Activated T-cell treated with anti-CD3 and anti-CD28 coated beads for 48 hours (primary cell): ENCODE results near the gene GLA.

Experiments
- DNase-seq: peaks from one replicate; pipeline ENCODE4 v3.0.0-alpha.2; 2020; ENCODE audit warnings: low read depth

GLA gene

DNA sequence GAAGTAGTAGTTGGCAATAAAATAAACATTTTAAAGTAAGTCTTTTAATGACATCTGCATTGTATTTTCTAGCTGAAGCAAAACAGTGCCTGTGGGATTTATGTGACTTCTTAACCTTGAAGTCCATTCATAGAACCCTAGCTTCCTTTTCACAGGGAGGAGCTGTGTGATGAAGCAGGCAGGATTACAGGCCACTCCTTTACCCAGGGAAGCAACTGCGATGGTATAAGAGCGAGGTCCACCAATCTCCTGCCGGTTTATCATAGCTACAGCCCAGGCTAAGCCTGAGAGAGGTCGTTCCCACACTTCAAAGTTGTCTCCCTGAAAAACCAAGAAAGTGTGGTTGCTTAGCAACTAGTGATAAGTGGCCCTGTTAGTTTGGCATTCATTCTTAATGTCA, 9.9 kb downstream of the GLA start:
- no peak for DNase-seq

DNA sequence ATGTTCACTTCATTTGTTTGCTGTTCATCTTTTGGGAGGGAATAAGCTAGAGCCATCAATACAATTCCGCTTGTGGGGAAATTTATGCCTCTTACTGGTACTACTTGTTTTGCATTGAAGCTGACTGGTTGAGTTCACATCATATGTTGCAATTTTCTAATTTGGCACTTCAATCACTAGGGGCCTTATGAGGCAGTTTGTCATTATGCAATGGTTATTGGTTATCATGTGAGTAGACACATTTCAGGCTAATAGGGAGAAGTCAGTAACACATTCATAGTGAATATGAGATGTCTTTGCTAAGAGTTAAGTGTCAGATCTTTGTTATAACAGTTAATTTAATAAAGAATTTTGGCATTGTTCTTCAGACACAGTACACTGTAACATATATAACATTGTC, 11.9 kb downstream of the GLA start:
- no peak for DNase-seq

DNA sequence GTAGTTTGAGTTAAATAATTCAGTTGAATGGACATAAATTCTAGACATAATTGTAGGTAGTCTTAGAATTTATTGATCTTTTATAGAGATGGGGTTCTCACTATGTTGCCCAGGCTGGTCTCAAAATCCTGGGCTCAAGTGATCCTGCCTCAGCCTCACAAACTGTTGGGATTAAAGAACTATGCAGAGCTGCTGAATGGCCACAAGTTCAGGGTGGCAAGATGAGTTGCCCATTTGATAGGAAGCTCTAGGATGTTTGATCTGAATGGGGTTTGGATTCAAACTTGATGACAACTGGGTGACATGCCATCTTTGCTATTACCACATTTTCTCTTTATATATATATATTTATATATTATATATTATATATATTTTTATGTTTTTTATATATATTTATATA, 13.4 kb downstream of the GLA start:
- no peak for DNase-seq

DNA sequence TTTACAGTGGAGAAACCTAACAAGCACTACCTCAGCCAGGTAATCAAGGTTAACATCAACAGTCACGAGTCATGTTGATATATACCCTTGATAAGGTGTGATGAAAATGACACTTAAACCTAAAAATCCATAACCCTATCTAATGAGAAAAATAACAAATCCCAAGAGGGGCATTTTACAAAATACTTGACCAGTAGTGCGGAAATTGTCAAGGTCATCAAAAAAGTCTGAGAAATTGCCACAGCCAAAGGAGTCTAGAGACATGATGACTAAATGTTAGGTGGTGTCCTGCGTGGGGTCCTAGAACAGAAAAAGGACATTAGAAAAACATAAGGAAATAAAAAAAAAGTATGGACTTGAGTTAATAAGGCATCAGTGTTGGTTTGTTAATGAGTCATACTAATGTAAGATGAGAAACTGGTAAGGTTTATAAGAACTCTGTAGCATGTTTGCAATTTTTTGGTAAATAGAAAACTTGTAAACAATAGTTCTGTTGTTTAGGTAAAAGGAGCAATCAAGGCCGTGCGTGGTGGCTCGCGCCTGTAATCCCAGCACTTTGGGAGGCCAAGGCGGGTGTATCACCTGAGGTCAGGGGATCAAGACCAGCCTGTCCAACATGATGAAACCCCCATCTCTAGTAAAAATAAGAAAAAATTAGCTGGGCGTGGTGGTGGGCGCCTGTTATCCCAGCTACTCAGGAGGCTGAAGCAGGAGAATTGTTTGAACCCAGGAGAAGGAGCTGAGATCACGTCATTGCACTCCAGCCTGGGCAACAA, 14.0 kb downstream of the GLA start:
- no peak for DNase-seq

DNA sequence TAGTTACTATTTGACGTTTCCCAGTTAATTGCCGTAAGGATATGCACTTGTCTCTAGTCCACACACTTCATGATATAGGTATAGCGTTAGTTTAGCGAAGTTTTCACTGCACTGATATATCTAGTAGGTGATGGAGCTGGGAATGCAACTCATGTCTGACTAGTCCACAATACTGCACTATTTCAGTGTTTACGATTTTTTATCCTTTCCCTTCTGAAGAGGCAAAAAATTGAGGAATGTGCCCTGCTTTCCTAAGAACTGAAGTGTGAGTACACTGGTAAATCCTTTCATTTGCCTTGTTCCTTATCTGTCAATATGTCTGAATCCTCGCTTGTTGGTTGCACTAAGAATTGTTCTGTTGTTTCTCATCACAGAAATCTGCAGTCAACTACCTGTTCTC, 15.9 kb downstream of the GLA start:
- no peak for DNase-seq

DNA sequence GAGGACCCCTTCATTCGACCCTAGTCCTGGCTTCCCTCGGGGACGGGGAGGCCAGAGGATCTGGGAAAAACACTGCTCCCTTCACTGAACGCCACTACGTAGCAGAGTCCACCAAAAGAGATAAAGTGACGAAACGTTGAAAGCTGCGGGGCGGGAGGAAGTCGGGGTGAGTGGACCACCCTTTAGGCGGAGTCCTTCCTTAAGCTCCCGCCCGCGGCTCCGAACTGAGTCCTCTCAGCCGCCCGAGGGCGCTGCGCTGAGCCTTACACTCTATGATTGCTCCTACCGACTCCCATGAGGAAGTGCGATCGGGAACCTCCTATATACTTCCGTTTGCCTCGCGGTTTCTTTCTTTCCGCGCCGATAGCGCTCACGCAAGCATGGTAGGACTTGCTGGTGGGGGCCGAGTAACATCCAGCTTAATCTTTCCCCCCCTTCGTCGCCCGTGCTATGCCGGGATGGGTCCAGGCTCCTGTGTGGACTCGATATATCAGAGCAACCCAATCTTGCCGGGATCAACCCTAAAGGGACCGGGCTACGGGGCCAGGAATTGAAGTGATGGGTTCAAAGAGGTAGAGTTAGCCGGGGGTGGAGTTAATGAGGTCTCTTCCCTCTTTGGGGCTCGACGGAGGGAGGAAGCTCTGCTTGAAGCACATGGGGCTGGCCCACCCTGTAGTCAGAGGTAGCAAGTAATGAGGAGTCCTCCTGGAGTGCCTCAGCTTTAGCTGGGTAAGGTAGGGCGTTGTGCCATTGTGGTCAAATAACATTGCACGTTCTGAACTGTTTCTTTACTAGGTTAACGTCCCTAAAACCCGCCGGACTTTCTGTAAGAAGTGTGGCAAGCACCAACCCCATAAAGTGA, 16.8 kb downstream of the GLA start, which contains the start of gene RPL36A:
Gene RPL36A (plus strand): TSS at position 348 of the 862 bp plus-strand sequence. CDS start 33 bp downstream, at position 381.
- peak; percentile 75 for DNase-seq

DNA sequence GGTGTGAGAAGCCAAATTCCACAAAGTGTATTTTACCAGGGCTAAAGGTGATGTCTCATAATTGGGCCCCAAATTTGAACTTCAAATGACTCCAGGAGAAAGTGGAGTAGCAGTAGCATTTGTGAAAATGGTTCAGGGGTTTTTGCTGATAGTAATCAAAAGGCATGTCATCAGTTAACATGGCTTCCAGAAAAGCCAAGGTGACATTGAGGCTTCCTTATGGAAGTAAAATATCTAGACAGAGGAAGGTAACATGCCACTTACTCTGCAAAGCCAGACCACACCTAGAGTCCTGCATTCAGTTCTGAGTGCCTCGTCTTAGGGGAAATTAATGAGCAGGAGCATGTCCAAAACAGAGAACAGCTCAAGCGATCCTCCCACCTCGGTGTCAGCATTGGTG, 19.1 kb downstream of the GLA start:
- DNase-seq: no peak

DNA sequence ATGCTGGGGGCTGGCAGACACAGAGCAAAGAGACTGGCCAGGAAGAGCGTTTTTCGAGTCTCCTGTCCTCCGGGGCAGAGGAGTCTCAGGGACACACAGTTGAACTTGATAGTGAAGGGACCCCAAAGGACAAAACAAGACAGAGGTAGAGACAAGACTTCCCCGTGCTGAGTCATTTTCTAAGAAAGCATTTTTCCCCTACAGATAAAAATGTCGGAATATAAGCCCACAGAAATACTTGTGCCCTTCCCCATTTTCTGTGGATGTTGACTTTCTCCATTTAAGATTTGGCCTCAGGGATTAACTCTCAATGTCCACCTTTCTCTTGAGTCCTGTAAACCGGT, 21.2 kb downstream of the GLA start:
- DNase-seq: no peak

DNA sequence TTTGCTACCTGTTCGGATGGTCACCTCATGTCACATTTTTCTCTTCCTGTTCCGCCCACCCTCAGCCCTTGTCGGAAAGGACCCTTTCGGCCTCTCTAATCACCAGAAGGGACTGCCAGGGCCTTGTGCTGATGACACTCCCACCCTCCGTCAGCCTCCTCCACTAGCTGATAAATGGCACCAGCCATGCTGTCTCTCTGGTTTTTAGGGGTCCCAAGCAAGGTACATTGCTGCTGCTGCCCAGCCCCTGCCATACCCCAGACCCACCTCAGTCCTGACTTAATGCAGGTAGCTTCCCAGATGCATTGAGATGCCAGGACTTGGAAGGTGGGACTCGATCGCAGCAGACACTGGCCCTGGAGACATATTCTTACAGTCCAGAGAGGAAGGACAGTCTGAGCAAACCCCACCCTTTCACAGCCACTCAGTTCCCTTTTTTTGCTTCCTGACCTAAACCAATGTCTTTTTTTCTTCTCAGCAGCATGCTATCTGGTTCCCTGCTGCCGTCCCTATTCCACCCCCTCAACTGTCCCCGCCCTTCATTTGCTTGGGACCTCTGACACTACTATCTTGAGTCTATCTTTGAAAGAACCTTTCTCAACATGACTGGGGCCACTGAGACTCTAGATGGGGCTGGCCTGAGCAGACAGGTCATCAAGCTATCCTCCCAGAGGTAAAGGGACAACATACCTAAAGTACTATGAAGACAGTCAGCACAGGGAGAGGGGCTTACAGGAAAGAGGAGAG, 21.8 kb downstream of the GLA start, which contains the start of gene BTK:
Gene BTK (minus strand): TSS at position 397 of the 747 bp plus-strand sequence. CDS start 10,907 bp downstream, outside the sequence.
- no peak for DNase-seq

DNA sequence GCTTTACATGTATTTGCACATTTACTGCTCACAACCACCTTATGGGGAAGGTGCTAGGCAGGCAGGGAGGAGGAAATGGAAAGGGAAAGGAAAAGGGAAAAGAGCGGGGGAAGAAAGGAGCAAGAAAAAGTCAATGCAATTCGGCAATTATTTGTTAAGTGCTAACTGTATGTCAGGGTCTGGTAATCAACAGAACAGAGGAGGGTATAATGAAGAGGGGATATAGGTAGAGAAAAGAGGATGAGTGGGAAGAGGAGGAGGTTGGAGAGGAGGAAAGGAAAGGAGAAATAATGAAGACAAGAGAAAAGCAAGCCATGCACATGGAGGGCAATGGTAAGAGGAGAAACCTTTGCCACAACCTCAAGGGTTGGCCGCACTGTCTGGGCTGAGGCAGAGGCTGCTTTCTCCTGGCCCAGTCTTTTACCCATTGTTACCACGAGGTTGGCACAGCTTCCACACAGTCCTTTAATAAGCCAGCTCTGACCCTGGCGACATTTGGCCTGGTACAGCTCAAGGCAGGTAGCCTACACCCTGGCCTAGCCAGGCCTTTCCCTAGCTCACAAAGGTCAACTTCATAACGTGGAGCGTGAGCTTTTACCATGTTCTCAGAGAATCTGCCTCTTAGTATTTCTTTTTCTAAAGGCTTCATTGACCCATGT, 22.6 kb downstream of the GLA start:
- DNase-seq: no peak

DNA sequence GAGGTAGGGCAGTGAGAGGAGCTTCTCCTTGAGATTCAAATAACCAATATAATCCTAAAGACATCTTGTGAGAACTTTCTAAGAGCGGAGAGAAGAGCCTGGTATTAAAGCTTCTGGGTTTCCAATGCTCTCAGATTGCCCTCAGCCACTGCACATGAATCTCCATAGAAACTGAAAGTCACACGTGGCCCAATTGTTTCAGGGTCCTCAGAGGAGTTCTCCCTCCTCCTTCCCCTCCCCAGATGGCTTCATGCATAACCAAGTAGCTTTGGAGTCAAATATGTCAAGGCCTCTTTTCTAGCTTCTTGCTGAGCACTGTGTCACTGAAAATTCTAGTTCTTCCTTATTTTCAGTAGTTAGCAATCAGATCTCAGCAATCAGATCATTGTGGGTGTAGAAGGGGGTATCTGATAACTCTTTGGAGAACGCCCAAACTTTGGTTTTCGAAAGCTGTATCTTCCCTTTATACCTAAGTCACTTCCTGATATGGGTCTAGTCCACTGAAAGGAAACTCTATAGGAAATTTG, 24.0 kb downstream of the GLA start:
- DNase-seq: no peak

DNA sequence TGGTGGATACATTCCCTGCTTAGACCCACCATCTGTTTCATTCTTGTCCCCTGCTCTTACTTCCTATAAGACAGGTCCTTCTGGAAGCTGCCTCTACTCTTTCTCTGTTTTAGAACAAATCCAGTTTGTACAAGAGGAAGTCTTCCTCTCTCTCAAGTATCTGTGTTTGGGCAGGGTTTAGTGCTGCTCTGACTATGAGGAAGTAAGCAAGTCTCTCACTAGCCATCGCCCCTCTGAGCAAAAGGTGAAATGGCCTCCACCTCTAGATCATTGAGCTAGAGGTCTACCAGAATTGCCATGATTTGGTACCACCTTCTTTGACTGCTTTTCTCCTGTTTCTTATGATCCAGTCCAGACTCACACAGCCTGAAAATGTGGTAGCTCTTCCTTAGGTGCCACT, 30.2 kb downstream of the GLA start:
- DNase-seq: no peak

DNA sequence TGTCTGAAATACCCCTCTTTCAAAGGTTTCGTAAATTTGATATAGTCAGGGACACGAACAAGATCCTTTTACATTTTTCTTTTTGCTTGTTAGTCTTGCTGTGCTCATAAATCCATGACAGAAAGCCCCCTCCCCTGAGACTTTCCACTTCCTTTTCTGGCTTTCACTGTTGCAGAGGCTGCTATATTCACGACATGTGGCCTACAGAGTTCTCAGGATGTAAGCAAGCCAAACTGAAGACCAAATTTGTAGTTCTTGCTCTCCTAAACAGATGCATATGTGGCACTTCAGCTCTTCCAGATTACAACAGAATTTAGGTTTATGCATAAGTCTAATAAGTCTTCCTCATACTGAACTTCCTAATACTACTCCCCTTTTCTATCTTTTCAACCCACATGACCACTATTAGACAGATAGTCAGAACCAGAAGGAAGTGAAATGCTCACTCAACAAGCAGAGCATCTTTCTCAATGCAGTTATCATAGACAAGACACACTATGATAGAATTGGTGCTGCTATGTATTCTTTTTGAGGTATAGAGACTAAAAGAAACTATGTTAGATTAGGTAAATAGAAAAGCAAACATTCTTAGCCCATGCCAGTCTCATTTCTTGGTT, 36.7 kb downstream of the GLA start:
- no peak for DNase-seq

DNA sequence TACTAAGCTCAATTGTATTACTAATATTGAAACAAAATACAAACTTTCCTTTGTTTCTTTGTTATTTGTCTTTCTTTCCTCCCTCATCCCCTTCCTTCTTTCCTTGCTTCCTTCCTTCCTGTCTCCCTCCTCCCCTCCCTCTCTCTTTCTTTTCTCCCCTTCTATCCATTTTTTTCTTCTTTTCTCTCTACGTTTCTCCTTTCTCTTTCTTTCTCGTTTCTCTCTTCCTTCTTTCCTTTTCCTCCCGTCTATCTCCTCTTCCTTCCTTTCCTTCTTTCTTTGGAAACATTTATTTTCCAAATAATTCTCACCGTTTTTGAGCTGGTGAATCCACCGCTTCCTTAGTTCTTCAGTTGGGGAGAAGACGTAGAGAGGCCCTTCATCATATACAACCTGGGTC, 38.0 kb downstream of the GLA start:
- no peak for DNase-seq

DNA sequence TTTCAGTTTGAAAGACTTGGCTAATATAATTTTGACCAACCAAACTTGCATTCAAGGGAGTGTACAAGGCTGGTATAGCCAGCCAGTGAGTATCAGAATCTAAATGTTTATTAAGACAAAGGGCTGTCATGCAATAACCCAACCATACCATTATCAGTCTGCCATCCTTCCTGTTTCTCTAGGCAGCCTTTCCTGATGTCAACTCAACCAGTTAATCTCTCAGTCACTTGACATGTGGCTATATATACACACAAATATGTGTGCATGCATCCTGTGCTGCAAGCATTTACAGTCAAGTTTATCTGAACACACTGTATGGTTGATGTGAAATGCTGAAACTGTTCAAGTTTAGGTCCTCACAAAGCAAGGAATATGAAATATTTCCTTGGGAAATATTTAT, 38.9 kb downstream of the GLA start:
- DNase-seq: no peak

DNA sequence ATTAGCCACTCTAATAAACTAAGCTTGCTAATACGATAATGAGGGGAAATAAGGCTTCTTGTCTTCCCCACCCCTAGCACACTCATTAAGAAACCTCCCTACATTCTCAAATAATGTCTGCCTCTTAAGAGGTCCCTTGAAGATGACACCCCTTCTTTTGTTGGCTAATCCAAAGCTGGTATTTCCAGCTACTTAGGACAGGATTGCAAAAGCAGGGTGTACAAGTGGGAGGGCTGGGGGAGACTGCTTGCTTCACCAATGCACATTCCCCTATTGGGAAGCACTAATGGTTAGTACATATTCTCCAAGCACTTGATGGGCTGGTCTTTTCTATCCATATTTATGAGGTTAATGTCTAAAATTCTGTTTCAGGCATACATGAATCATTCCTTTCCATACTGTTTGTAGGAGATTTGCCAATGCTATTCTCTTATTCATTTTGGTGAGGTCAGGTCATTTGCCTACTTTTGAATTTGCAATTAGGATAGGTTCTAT, 42.4 kb downstream of the GLA start:
- DNase-seq: no peak

DNA sequence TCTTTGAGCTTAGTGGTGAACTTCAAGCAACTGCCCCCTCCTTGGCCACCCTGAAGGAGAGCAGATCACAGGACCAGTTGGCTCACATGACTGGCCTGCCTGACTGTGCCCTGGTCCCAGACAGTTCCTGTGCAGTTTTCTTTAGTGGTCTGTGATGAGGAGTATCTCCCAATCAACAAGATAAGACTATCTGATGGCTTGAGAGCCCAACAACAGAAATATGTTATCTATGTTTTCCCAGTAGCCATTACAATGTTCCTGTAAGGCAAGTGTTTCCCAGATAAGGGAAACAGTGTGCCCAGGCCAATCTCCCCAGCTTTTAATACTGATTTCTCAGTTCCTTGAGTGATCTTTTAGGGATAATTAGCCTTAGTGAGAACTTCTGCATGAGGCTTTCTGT, 45.0 kb downstream of the GLA start:
- DNase-seq: no peak

DNA sequence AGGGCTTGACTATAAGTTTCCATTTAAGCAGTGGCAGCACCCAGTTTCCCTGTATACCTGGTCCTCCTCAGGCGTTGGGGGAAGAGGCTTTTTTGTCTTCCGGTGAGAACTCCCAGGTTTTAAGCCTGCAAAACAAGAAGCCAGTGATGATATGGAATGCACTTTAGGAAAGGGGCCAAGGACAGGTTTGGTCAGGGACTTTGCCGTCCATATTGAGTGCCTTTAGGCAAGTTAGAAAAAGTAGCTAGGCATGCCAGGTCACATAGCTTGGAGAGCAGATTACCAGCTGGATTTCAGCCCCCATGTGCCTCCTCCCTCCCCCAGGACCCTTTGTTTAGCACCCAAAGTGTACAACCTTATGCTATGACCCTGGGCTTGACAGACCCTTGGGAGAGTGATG, 45.6 kb downstream of the GLA start:
- no peak for DNase-seq

DNA sequence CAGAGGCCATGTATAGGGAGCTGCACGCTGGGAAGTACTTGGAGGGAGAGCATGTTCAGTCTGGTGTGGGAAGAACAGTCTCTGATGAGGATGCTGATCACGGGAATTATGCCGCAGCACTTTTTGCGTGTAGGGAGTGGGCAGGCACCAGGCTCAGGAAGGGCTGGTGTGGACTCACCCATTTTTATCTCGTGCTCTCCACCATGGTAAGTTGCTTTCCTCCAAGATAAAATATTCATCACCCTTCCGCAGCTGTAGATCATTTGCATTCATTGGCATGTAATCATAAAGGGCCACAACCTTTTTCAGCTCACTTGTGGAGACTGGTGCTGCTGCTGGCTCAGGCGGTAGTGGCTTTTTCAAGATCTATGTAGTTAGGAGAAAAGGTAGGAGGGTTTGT, 47.3 kb downstream of the GLA start:
- no peak for DNase-seq

DNA sequence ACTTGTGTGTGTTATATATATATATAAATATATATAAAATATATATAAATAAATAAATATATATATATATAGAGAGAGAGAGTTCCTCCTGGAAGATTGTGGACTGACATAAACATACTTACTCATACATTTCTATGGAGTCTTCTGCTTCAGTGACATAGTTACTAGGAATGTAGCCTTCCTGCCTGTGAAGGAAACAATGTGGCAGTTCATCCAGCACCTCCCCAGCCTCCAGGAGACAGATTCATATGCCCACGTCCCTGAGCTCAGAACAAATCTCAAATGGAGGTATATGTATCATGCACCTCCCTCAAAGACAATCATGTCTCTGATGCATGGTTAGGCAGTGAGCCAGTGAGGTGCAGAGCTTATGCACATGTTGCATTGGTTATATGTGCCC, 47.8 kb downstream of the GLA start:
- DNase-seq: no peak

DNA sequence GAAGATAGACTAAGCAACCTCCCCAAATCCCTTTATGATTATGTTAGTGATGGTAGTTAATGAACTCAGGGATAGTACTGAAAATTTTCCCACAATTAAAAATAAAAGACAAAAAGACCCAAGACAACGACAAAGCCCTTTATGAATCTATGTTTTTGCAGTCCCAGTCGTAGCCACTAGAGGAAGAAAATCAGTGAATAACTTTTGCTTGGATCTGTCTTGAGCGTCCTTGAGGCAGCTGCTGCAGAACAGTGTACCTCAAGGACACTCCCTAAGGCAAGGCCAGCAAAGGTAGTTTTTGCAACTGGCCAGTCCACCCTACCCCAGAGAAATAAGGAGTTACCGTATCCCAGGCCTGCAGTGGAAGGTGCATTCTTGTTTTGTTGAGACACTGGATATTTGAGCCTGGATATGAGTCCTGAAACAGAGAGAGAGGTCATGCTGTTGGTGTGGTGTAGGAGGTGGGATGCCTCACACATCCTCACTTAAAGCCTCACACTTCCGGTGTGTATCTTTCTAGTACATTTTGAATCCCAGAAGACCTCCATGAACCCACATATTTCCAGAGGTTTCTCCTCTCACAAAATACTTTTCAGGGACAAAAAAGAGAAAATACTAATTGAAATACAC, 50.4 kb downstream of the GLA start:
- no peak for DNase-seq
